GM18511 (cell line): Measurements from ENCODE around the gene E4F1.
"Not testable (repeated sequence)": the region's sequence is repeated elsewhere in the genome, so short reads cannot be mapped to it uniquely, and the experiment has no call there.

Source experiments
- ATAC-seq: cut with Tn5 transposase; IDR thresholded peaks from one replicate; pipeline ENCODE4 v1.9.1; 2021; ENCODE audit warnings: mild to moderate bottlenecking, moderate library complexity; ENCODE audit not compliant: unreplicated experiment

The E4F1 gene

GRCh38 chr16:2242598-2242997, 19.2 kb downstream of the E4F1 start:
- ATAC-seq, result no peak

- no peak for ATAC-seq
Measured at GRCh38 chr16:2243031-2243528, 19.7 kb downstream of the E4F1 start.

- ATAC-seq, result no peak
Measured at GRCh38 chr16:2243781-2244180, 20.4 kb downstream of the E4F1 start.

- no peak for ATAC-seq
Measured at GRCh38 chr16:2244301-2244700, 20.9 kb downstream of the E4F1 start.

GRCh38 chr16:2244926-2245795, 21.8 kb downstream of the E4F1 start:
- no peak for ATAC-seq

- ATAC-seq, result no peak
Measured at GRCh38 chr16:2246301-2246885, 23.0 kb downstream of the E4F1 start.

- ATAC-seq, result peak; percentile 5
Measured at GRCh38 chr16:2250652-2251295, 27.4 kb downstream of the E4F1 start.

GRCh38 chr16:2251296-2252111, 28.1 kb downstream of the E4F1 start, which contains the start of gene ECI1:
Gene ECI1 (minus strand): TSS chr16:2251587. CDS start chr16:2251566, 21 bp downstream.
- ATAC-seq, result peak; percentile 92

GRCh38 chr16:2252806-2253148, 29.4 kb downstream of the E4F1 start:
- no peak for ATAC-seq

GRCh38 chr16:2253293-2253692, 29.9 kb downstream of the E4F1 start:
- no peak for ATAC-seq

GRCh38 chr16:2256531-2257140, 33.2 kb downstream of the E4F1 start:
- no peak for ATAC-seq

- no peak for ATAC-seq
Measured at GRCh38 chr16:2257726-2258125, 34.3 kb downstream of the E4F1 start.

- not testable (repeated sequence) for ATAC-seq
Measured at GRCh38 chr16:2258530-2258929, 35.1 kb downstream of the E4F1 start.

- no peak for ATAC-seq
Measured at GRCh38 chr16:2260250-2260649, 36.9 kb downstream of the E4F1 start.

- not testable (repeated sequence) for ATAC-seq
Measured at GRCh38 chr16:2263026-2263425, 39.6 kb downstream of the E4F1 start.

GRCh38 chr16:2266887-2267286, 43.5 kb downstream of the E4F1 start:
- ATAC-seq, result not testable (repeated sequence)

- ATAC-seq, result peak; percentile 64
Measured at GRCh38 chr16:2267505-2267912, 44.1 kb downstream of the E4F1 start.

GRCh38 chr16:2267913-2268666, 44.7 kb downstream of the E4F1 start, which contains the start of gene RNPS1:
Gene RNPS1 (minus strand): TSS chr16:2268126. CDS start chr16:2264643, 3,483 bp downstream.
- peak; percentile 85 for ATAC-seq

- ATAC-seq, result no peak
Measured at GRCh38 chr16:2270070-2270462, 46.7 kb downstream of the E4F1 start.
